ENCODE measurements around the gene MATN1.
"Not testable (repeated sequence)": the region's sequence is repeated elsewhere in the genome, so short reads cannot be mapped to it uniquely, and the experiment has no call there.

MATN1 gene, protein sequence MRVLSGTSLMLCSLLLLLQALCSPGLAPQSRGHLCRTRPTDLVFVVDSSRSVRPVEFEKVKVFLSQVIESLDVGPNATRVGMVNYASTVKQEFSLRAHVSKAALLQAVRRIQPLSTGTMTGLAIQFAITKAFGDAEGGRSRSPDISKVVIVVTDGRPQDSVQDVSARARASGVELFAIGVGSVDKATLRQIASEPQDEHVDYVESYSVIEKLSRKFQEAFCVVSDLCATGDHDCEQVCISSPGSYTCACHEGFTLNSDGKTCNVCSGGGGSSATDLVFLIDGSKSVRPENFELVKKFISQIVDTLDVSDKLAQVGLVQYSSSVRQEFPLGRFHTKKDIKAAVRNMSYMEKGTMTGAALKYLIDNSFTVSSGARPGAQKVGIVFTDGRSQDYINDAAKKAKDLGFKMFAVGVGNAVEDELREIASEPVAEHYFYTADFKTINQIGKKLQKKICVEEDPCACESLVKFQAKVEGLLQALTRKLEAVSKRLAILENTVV

DNA sequence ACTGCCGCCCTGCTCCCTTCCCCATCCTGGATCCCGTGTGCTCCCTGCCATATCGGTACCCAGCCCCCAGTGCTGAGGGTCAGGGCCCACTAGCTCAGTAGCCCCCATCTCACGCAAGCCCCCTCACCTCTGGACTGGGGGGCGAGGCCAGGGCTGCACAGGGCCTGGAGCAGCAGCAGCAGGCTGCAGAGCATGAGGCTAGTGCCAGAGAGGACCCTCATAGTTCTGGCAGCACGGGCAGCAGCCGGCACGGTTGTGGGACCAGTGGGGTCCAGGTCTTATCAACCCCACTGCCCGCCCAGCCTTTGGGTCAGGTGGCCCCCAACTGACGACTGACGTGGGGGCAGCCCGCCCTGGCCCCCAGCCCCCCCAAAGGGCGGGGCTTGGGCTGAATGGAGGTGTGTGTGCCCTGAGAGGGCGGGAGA is at the start of gene MATN1:
MATN1 (minus strand) TSS at position 255 of the 425 bp plus-strand sequence; CDS start at position 221, 34 bp downstream.
- DNase-seq = no peak

DNA sequence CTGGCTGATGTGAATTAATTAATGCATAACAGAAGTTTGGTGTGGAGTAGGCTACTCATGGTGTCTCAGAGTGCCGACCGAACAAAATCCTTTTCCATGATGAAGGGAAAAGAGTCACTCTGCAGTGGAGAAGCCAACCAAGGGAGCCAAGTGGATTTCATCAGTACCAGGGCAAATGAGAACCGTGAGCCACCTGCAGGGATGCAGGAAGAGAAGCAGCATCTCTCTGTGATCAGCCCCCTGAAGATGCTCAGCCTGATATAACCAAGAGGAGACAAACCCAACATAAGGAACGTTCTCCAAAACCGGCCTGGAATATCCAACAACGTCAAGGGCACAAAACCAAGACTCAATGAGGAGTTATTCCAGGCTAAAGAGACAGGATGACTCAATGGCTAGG is 47.6 kb upstream of the MATN1 start:
- DNase-seq = no peak

DNA sequence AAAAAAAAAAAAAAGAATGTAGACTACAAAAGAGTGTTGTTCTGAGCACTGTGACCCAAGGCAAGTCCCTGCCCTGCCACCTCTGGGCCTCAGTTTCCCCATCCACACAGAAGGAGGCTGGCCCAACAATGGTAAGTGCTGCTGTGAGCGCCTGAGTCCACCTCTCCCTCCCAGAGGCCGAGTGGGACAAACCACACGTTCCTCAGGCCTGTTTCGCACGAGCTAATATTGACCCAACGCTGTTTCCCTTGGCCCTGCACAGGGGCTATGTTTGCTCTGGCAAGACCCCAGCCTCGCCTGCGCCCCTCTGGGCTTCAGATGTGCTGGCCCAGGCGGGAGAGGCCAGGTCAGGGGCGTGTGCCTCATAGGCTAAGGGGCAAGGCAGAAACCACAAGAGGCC is 46.8 kb upstream of the MATN1 start:
- DNase-seq = no peak

DNA sequence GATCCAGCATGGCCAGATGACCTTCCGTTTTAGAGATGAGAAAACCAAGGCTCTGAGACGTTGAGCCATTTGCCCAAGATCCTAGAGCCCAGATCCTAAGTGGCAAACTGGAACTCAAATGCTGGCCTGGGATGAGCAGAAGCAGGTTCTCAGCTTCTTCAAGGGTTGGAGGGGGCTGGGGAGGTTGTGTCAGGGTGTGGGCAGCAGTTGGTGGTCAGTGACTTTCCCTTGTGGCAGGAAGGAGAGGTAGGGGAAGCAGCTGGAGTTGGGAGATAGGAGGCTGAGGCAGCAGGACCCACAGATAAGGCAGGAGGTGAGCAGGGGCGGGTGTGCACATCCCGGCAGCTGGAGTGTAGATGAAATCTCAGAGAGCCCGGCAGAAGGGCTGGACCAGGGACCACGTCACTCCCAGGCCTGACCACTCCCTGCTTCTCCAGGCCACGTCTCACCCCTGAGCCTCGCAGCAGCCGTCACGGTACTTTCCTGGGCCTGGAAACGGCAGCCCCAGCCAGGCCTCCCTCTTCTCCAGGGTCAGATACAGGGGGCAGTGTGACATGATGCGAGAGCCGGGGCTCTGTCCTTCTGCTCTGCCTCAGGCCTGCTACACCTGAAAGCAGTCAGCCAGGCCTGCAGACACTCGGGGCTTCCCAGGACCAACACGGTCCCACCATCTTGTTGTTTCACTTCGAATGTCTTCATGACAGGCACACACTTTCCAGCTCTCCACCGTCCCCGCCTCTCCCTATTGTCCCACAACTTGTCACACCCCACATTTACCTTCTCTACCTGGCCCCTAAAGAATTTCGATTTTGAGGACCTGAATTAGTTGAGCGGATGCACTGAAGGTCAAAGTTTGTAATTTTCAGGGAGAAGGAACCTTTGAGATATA is 45.7 kb upstream of the MATN1 start:
- DNase-seq = no peak

DNA sequence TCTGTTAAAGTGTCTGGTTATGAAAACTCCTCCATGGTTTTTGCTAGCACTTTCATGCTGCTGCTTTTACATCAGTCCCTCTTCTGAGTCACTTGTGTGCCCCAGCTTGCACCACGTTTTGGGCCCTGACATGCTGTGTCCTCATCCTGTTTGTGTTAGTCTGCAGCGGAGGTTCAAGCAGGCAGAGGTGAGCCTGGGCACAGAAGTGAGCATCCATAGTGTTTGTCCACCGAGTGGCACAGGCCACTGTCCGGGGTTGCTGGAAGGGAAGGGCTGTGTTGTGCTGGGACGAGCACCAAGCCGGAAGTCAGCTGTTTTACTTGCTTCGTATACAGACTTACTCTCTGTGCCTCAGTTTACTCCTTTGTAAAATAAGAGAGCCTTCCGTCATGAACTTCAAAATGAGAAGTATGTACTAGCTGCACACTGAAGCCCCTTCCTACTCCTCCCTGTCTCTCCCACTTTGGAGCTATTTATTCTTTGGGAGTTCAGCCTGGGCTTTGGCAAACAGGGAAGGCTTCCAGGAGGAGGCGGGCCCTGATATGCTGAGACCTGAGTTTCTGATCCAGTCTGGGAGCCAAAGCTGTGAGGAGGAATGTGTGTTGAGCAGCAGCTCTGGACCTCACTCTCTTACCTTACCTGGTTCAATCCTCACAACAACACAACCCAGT is 44.9 kb upstream of the MATN1 start:
- no peak for DNase-seq

DNA sequence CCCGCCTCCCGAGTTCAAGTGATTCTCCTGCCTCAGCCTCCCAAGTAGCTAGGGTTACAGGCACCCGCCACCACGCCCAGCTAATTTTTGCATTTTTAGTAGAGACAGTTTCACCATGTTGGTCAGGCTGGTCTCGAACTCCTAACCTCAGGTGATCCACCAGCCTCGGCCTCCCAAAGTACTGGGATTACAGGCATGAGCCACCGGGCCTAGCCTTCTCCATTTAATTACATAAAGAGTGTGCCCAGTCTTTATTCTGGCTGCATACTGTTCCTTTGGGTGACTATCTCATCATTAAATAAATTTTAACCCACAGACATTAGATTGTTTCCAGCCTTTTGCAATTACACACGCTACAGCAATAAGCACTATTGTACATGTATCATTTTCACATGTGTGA is 43.6 kb upstream of the MATN1 start:
- not testable (repeated sequence) for DNase-seq

DNA sequence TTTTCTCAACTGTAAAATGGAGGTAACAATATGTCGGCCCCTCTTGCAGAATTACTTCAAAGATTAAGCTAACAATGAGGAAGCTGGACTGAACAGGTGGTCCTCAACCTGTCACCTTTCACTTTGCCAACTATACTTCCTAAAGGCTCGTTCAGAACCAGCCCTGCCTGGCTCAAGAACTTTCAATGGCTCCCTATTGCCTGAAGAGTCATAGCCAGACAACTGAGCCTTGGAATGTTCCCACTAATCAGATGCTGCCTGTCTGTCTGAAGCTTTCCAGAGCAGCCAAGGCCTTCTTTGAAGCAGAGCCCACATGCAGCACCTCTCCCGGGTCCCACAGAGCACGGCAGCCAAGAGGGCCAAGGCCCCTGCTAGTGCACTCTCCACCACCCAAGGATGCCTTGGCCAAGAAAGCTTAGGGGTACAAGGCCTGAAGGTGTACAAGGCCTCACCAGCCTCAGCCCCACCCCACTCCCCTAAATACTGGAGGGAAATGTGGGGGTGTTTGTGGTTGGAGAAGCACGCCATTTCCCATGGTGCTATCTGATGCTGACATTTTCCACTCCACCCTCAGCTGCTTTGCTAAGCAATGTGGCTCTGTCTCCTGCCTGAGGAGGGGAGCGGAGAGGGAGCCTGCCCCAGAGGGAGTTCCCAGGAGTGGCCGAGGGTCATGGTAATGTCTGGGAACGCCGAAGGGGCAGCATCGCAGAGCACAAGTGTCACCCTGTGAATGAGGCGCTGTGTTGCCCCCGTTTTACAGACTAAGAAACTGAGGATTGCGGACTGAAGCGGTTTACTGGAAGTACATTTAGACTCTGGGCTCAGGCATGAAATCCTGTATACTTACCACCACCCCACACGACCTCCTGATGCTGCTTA is 42.4 kb upstream of the MATN1 start:
- DNase-seq = no peak

DNA sequence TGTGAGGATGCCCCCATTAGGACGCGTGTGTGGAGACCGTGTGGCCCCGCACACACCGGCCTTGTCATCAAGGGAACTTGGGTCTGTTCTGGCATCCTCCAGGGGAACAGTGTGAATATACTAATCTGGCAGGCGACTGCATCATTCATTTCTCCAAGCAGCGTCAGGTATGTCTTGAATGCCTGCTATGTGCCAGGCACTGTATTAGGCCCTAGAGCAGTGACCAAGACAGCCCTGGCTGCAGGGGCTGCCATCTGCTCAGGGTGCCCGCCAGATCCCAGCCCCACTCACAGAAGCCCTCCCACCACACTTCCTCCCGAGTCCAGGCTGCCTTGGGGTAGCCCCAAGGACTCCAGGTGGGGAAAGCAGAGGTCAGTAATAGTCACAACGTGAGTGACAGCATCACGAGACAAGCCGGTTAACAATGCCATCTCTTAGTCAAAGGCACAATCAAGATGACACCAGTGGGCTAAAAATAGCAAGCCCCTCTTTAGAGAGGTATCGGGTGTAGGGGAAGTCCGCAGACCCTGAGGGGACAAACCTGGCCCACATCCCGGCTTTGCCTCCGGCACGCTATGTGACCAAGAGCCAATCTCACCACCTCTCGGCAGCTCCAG is 41.7 kb upstream of the MATN1 start:
- no peak for DNase-seq

DNA sequence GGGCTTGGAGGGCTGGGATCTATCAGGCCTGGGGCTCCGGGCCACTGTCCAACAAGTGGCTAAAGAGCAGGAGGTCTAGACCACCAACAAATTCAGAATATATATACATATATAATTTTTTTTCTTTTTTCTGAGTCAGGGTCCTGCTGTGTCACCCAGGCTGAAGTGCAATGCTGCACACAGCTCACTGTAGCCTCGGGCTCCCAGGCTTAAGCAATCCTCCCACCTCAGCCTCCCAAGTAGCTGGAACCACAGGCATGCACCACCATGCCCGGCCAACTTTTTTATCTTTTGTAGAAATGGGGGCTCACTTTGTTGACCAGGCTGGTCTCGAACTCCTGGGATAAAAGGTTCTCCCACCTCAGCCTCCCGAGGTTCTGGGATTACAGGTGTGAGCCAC is 41.0 kb upstream of the MATN1 start:
- no peak for DNase-seq

DNA sequence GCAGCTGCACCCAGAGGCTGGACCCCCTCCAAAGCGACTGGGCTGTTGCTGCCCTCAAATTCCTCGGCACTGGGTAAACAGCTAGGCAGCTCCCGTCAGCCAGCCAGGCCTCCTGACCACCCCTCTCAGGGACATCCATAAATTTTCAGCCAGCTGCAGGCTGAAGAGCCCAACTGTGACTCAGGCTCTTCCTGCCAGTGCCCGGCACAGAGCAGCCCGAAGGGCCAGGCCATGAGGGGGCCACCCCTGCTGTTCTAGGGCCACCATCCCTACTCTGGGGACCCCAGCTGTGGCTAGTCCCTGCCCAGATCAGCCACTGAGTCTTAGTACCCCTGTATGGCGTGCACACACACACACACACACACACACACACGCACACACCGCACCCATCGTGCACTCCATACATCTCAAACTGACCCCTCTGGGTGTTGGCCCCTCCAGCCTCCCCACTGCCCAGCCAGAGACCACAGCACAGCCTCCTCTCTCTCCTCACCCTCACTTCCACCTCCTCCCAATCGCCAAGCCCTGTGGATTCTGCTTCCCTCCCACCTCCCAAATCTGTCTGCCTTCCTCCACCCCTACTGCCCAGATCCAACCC is 40.4 kb upstream of the MATN1 start:
- no peak for DNase-seq

DNA sequence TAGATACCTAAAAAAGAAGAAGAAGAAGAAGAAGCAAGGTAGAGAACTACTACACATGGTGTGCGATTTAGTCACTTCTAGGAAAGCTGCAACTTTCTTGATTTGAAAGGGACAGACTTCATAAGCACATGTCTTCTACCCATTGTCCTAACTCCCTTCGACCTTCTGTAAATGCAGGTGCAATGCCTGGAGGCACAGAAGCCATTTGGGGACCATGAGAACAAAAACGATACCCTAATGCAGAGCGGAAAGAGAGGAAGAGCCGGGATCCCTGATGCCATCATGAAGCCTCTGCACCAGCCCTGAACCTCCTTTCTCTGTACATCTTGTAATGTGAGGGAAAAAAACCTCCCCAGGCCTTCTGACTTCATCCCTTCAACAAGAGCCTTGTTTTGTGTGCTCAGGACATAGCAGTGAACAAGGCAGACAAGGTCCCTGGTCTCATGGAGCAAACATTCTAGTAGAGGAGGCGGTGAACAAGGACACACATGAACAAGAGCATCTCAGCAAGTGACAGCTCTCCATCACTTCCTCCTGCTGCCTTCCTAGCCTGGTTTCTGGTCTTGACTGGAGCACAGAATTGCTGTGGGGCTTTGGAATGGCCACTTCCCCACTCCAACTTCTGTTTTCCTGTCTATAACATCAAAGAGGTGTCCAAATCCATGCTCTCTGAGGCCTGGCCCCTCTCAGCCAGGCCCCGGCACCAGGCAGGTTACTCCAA is 39.7 kb upstream of the MATN1 start:
- no peak for DNase-seq

DNA sequence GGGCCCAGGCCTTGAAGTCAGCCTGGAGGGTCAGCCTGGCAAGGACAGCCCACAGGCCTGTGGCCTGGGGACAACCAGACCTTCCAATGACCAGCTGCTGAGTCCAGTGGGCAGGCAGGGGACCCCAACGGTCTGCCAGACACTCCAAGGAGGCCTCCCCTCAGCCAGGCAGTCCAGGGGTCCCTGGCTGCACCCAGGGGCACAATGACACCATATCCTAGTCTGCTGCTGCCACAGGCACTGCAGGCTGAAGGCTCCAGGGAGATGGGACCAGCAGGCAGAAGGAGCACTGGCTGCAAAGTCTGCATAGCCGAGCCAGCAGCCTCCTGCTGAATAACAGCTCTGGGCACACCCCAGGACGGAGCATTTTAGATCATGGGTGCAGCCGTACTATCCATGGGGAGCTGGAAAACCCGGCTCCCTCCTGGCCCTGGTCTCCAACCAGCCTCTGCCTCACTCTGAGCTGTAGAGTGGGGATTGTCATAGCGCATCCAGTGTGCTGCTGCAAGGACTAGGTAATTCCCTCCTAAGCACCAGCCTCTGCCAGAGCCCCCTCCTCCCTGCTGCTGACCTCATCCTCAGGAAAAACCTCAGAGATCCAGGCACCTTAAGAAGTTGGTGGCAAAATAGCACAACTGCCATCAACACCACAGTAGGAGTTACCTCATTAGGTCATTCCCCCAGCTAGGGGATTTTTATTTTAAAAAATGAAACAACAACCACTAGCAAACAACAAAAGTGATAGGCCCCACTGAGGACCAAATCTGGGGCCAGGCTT is 39.0 kb upstream of the MATN1 start:
- no peak for DNase-seq

DNA sequence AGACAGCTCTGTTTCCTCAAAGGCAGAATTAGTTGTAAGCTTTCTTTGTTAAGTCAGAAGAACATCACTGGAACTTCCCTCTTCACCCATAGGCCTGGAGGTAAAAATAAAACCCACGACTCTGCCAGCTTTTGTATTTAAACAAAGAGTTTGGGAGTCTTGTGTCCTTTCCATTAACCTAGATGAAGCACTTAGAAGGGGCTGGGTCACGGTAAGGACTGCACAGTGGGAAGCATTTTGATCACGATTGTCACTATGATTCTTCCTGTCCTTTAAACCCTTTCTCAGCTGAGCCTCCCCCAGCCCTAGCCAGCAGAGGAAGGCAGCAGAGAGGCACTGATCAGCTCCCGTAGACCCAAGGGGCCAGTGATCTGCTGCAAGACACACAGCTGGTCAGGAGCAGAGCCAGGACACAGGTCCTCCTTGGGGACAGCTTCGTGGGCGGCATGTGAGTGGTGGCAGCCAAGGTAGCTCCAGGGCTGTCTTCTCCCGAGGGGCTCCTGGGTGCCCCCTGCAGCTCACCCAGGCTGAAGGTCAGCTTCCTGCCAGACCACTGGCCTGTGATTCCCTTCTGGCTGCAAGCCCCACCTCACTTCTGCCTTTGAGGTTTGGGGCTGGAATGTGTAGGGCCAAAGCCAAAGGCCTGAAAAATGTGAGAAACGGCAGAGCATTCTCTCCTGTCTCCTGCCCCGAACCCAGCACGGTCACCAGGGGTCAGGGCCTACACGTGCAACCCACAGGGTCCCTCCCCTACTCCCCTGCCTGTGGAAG is 38.2 kb upstream of the MATN1 start:
- no peak for DNase-seq

DNA sequence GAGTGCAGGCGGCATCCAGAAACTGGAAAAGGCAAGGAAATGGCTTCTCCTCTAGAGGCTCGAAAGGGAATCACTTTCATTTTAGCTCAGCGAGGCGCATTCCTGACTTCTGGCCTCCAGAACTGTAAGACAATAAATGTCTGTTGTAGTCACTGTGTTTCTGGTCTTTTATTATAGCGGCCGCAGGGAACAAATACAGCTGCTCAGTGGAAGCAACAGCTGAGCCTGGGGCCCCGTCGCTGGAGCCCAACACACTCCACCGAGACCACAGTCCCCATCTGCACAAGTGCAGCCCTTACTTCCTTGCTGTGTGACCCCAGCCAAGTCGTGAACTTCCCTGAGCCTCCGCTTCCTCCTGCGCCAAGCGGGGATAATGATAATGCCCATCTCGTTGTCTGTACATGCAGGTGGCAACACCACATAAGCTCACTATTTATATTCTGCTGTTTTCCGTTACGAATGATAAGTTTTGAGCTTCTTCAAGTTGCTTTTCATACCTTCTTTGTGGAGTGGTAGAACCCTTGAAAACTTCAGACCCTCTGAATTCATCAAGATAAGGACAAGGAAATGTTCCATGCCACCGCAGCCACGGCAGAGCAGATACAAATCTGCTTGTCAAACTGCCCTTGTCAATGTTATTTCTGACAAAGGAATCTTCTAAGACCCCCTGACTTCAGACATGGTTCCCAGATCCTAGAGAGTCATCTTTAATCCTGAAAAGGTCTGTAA is 37.4 kb upstream of the MATN1 start:
- DNase-seq = no peak

DNA sequence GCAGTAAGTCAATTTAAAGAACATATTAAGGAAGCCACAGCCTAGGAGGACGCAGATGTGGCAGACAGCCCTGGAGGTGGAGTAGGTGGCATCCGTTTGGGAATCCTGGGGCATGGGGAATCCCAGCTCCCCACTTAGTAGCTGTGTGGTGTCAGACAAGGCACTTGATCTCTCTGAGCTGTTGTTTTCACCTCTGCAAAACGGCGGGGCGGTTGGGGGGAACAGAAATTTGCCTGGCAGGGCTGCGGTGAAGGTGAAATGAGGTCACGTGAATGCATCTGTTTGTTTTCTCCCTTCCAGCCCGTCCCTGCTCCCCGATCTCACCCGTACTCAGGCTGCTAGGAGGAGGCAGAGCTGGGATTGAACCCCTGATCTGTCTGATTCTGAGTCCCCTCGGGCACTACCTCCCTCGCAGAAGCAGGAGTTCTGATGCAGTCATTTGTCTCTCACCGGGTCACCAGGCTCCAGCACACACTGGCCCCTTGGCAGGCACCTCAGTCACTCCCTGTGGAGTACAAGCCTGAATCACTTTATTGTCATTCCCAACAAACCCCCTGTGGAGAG is 36.4 kb upstream of the MATN1 start:
- no peak for DNase-seq

DNA sequence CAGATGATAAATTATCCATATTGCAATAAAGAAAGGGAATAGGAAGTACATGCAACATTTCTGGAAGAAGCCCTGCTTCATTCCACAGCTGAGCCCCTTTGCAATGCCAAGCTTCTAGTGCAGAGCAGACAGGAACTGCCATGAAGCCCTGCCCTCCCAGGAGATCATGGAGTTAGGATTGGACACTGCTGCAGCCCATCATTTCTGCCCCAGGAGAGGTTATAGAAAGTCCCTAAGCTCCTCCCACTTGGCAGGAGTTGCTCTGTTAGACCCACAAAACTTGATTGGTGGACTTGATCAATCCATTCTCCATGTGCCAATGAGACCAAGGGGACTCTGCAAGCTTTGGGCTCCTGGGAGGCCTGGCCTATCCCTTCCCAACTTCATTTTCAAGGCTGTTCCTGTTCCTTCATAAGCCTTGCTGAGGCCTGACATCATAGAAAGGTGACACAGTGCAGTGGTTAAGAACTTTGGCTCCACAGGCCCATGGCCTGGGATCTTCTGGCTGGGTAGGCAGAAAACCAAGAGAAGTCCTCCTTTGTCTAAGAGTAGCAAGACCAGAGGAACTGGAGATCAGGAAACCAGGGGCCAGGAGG is 35.5 kb upstream of the MATN1 start:
- DNase-seq = no peak

DNA sequence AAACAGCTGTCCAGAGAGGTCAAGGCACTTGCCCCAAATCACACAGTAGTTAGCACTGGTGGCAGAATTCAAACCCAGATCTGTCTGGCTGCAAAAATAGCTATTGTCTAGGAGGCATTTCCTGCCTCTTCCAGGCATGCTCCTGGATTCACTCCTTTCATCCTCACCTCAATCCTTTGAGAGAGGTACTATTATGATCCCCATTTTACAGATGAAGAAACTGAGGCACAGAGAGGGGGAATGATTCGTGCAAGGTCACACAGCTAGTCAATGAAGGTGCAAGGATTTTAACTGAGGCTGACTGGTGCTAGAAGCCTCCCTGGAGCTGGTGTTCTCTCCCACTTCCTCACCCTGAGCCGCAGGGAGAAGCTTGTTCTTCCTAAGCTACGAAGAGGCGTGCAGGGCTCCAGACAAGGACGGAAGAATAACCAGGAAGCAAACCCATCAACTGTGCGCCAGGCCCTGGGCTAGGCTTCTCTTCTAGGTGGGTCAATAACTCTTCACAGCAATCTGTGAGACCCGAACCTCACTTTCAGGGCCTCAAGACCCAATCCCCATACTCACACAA is 34.8 kb upstream of the MATN1 start:
- DNase-seq = no peak

Data from NCI-H2081 treated with DMSO at 0.1 percent for 48 hours (cell line).